Effector CD4-positive, alpha-beta T cell (primary cell): Measurements from ENCODE around the gene CDK5RAP2.

Experiments
- DNase-seq: peaks from one replicate; pipeline ENCODE4 v3.0.0-alpha.2; 2020

Gene CDK5RAP2

GRCh38 chr9:120396418-120396817 lies 183.5 kb downstream of the CDK5RAP2 start:
- no peak for DNase-seq

- no peak for DNase-seq
Measured at GRCh38 chr9:120395376-120395775, 184.6 kb downstream of the CDK5RAP2 start.

- no peak for DNase-seq
Measured at GRCh38 chr9:120394058-120394669, 185.8 kb downstream of the CDK5RAP2 start.

GRCh38 chr9:120393386-120394057 lies 186.4 kb downstream of the CDK5RAP2 start:
- no peak for DNase-seq

- no peak for DNase-seq
Measured at GRCh38 chr9:120392711-120393110, 187.3 kb downstream of the CDK5RAP2 start.

- DNase-seq, result no peak
Measured at GRCh38 chr9:120392245-120392644, 187.7 kb downstream of the CDK5RAP2 start.

- DNase-seq, result no peak
Measured at GRCh38 chr9:120391691-120392090, 188.3 kb downstream of the CDK5RAP2 start.

GRCh38 chr9:120390637-120391190 lies 189.3 kb downstream of the CDK5RAP2 start:
- no peak for DNase-seq

GRCh38 chr9:120389867-120390266 lies 190.1 kb downstream of the CDK5RAP2 start:
- no peak for DNase-seq

GRCh38 chr9:120389300-120389699 lies 190.7 kb downstream of the CDK5RAP2 start:
- DNase-seq, result no peak

- DNase-seq, result no peak
Measured at GRCh38 chr9:120388003-120388855, 191.7 kb downstream of the CDK5RAP2 start.

- no peak for DNase-seq
Measured at GRCh38 chr9:120387257-120388002, 192.5 kb downstream of the CDK5RAP2 start.

GRCh38 chr9:120386390-120387131 lies 193.4 kb downstream of the CDK5RAP2 start:
- DNase-seq, result no peak

GRCh38 chr9:120385606-120386389 lies 194.2 kb downstream of the CDK5RAP2 start:
- no peak for DNase-seq

- DNase-seq, result no peak
Measured at GRCh38 chr9:120384925-120385272, 195.1 kb downstream of the CDK5RAP2 start.

GRCh38 chr9:120383999-120384924 lies 195.7 kb downstream of the CDK5RAP2 start:
- DNase-seq, result no peak

- no peak for DNase-seq
Measured at GRCh38 chr9:120383611-120383998, 196.4 kb downstream of the CDK5RAP2 start.

GRCh38 chr9:120382453-120382852 lies 197.5 kb downstream of the CDK5RAP2 start:
- DNase-seq, result no peak

- DNase-seq, result no peak
Measured at GRCh38 chr9:120381839-120382238, 198.1 kb downstream of the CDK5RAP2 start.

GRCh38 chr9:120379611-120380010 lies 200.4 kb downstream of the CDK5RAP2 start:
- DNase-seq, result no peak
